BJ (cell line): ENCODE results near the gene LIPH. TPM values are rescaled to one million over a fixed set of nuclear protein-coding genes. Genes with fewer than 3 reads are reported as not detected.

ENCODE experiments used
- CTCF ChIA-PET: fragments of 350-600 bp; formaldehyde crosslinking; extraction: SDS; loops from one replicate; lab custom pipeline; 2021; ENCODE audit warnings: antibody characterized with exemption, inconsistent platforms; lab: Yijun Ruan, JAX
- POLR2A ChIA-PET: fragments of 300-600 bp; sonication (Branson Sonifier 250); formaldehyde crosslinking; extraction: SDS; loops from one replicate; lab custom pipeline; 2021; ENCODE audit warnings: antibody characterized with exemption; lab: Charles Lee
- DNase-seq: peaks from one replicate; pipeline ENCODE4 v3.0.0-alpha.2; 2011; ENCODE audit warnings: low read depth
- H3K27me3 ChIP-seq: 2 replicates; pipeline ENCODE4 v1.6.0; 2011; ENCODE audit warnings: low read length; ENCODE audit not compliant: control insufficient read depth, insufficient read depth
- H3K36me3 ChIP-seq: 2 replicates; pipeline ENCODE4 v1.5.1; 2011; ENCODE audit warnings: low read length; ENCODE audit not compliant: control insufficient read depth, insufficient read depth
- H3K4me3 ChIP-seq: 2 replicates; pipeline ENCODE4 v1.5.1; 2011; ENCODE audit warnings: low read depth, mild to moderate bottlenecking, control low read depth, low read length
- CTCF ChIP-seq: IDR thresholded peaks from 2 replicates; pipeline ENCODE4 v1.5.1; 2011; ENCODE audit warnings: low read depth, mild to moderate bottlenecking, control low read depth, inconsistent platforms, low read length, moderate library complexity; ENCODE audit not compliant: insufficient read depth
- polyA plus RNA-seq: library from polyadenylated mRNA; depleted of rRNA; stranded (reverse); fragments of >200 nt; gene quantifications from 2 replicates; pipeline ENCODE4 v1.2.3, GENCODE V29; 2011

LIPH gene
- polyA plus RNA-seq, 1 experiment, result 0.17 TPM

- no peak for DNase-seq
- TF ChIP-seq CTCF, result no peak
- H3K36me3 ChIP-seq, result no peaks in the 10 kb centered on the region
- CTCF ChIA-PET, result interaction anchor here (1.3 kb wide), 2 partner anchors 12 to 54 kb away, joined by 4 to 5 read pairs; no protein-coding TSS in a partner anchor
- POLR2A ChIA-PET, result no interaction called here
- peaks cover 7% of the 10 kb centered on the region; the same call in 1 of the 2 replicates for H3K27me3 ChIP-seq
- H3K4me3 ChIP-seq, result no peak overlapping the region
Measured at GRCh38 chr3:185521349-185522138, 30.8 kb downstream of the LIPH start.

DNA sequence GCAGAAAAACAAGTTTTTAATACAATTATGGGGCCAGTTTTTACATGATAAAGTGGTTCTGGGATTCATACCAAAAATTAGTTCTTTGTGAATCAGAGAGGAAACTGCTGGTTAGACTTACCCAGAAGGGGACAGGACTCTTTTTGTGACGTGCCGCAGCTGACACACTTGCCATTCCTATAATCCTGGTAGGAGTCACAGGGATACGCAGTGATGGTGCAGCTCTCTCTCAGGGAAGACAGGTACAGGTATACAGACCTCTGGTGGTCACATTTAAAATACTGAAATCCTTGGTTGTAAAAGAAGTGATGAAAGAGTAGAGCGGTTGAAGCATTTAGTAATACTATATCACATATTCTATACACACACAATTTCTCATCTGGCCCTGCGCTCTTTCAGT, 33.4 kb downstream of the LIPH start:
- CTCF ChIA-PET, result no interaction called here
- no peak for DNase-seq
- Histone ChIP-seq H3K27me3 (peaks cover 10% of the 10 kb centered on the region), H3K4me3 (no peak overlapping the region), H3K36me3 (no peaks in the 10 kb centered on the region)
- no peak for TF ChIP-seq CTCF
- POLR2A ChIA-PET, result no interaction called here

GRCh38 chr3:185517387-185518130, 34.8 kb downstream of the LIPH start:
- Histone ChIP-seq H3K27me3 (peaks cover 7% of the 10 kb centered on the region), H3K4me3 (no peak overlapping the region), H3K36me3 (no peaks in the 10 kb centered on the region)
- POLR2A ChIA-PET, result no interaction called here
- no peak for DNase-seq
- no peak for TF ChIP-seq CTCF
- CTCF ChIA-PET, result no interaction called here

DNA sequence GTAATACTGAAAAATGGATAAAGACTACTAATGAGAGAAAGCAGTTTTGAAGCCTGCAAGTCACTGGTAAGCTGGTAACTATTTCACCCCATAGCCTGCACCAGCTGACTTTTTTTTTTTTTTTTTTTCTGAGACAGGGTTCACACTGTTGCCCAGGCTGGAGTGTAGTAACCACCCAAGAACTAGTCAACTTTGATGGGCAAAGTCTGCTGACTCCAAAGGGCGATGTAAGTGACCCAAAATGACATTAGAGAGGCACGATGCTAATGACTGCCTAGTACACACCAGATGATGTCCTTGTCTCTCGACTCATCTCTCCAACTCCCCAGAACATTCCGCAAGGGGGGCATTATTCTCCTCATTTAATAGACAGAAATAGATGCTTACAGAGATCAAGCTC, 40.7 kb downstream of the LIPH start:
- Histone ChIP-seq H3K27me3 (peaks cover 4% of the 10 kb centered on the region), H3K4me3 (no peak overlapping the region), H3K36me3 (no peaks in the 10 kb centered on the region)
- no peak for TF ChIP-seq CTCF
- CTCF ChIA-PET, result no interaction called here
- POLR2A ChIA-PET, result no interaction called here
- no peak for DNase-seq

- no peak overlapping the region for H3K4me3 ChIP-seq
- peaks cover 2% of the 10 kb centered on the region for H3K27me3 ChIP-seq
- TF ChIP-seq CTCF, result no peak
- POLR2A ChIA-PET, result no interaction called here
- no peaks in the 10 kb centered on the region for H3K36me3 ChIP-seq
- DNase-seq, result no peak
- CTCF ChIA-PET, result interaction anchor here (0.6 kb wide), 1 partner anchor 68 kb away, joined by 3 read pairs; no protein-coding TSS in a partner anchor
Measured at GRCh38 chr3:185508335-185508991, 43.9 kb downstream of the LIPH start.
